Peyer's patch (tissue), 4 donors: ENCODE results near the gene DSTYK. TPM values are rescaled to one million over a fixed set of nuclear protein-coding genes. Genes with fewer than 3 reads are reported as not detected.
"Not testable (repeated sequence)": the region's sequence is repeated elsewhere in the genome, so short reads cannot be mapped to it uniquely, and the experiment has no call there.

ENCODE experiments used
- DNase-seq, 3 donors: peaks; one replicate each; pipeline ENCODE4 v3.0.0-alpha.2; 2017 to 2019
- H3K27ac ChIP-seq, 4 donors: fragments of 200-600 bp; sonication (generic); one replicate each; pipeline ENCODE4 v1.5.1; 2016 to 2019
- H3K27me3 ChIP-seq, 2 donors: fragments of 200-600 bp; sonication (generic); one replicate each; pipeline ENCODE4 v1.5.1; 2019
- H3K36me3 ChIP-seq, 3 donors: fragments of 200-600 bp; sonication (generic); one replicate each; pipeline ENCODE4 v1.5.1; 2016 to 2019
- H3K4me1 ChIP-seq, 4 donors: fragments of 200-600 bp; sonication (generic); one replicate each; pipeline ENCODE4 v1.5.1; 2016 to 2019
- H3K4me3 ChIP-seq, 4 donors: fragments of 200-600 bp; sonication (generic); 1 replicate in 3 of 4; 2 replicates in 1 of 4; pipeline ENCODE4 v1.5.1; 2016 to 2019; ENCODE audit warnings: mild to moderate bottlenecking in 1 of 4
- H3K9me3 ChIP-seq, 4 donors: fragments of 200-600 bp; sonication (generic); one replicate each; pipeline ENCODE4 v1.5.1; 2016 to 2019; ENCODE audit warnings: mild to moderate bottlenecking in 1 of 4
- CTCF ChIP-seq, 6 experiments: fragments of 450-650 bp in 4 of 6; fragments of 200-600 bp in 2 of 6; sonication (generic) in 1 of 6; IDR thresholded peaks; one replicate each; pipeline ENCODE4 v1.5.1; 2017 to 2019; ENCODE audit warnings: antibody characterized with exemption in 6 of 6, mild to moderate bottlenecking in 3 of 6, moderate library complexity in 1 of 6
- POLR2A ChIP-seq, 2 donors: fragments of 450-650 bp; IDR thresholded peaks; one replicate each; pipeline ENCODE4 v1.5.1; 2017; ENCODE audit warnings: antibody characterized with exemption in 2 of 2, mild to moderate bottlenecking in 2 of 2, moderate library complexity in 2 of 2
- total RNA-seq, 4 donors: library from RNA; depleted of rRNA; stranded (reverse); fragments of >200 nt; gene quantifications; one replicate each; pipeline ENCODE4 v1.1.0, GENCODE V29; 2016

The DSTYK gene
- total RNA-seq, 4 donors from 2014 or later = 3.5 to 11.6 (median 6.8) TPM

GRCh38 chr1:205182930-205183329 is 28.6 kb downstream of the DSTYK start:
- DNase-seq = no peak
- Histone ChIP-seq H3K4me3 (no peak overlapping the region), H3K27ac (no peak overlapping the region), H3K9me3 (no peaks in the 10 kb centered on the region), H3K36me3 (no peaks in the 10 kb centered on the region), H3K27me3 (no peaks in the 10 kb centered on the region), H3K4me1 (peaks cover 0 to 5% (median 0%) of the 10 kb centered on the region in 4 donors)
- no peak for TF ChIP-seq CTCF (IDR thresholded peaks at IDR 0.05)
- no peak for TF ChIP-seq POLR2A (IDR thresholded peaks at IDR 0.05)

GRCh38 chr1:205180331-205180730 is 31.2 kb downstream of the DSTYK start:
- H3K27me3 ChIP-seq, DNase-seq, H3K36me3 ChIP-seq, H3K4me3 ChIP-seq, H3K9me3 ChIP-seq: not testable (repeated sequence)
- Histone ChIP-seq H3K27ac (peak overlapping the region in 1 of 4 donors; percentile 9), H3K4me1 (peaks cover 0 to 12% (median 2%) of the 10 kb centered on the region in 4 donors)

- TF ChIP-seq POLR2A (IDR thresholded peaks at IDR 0.05) (no peak), CTCF (IDR thresholded peaks at IDR 0.05) (no peak)
- peaks cover 0 to 12% (median 2%) of the 10 kb centered on the region in 4 donors for H3K4me1 ChIP-seq
- peak overlapping the region in 1 of 4 donors; percentile 9 for H3K27ac ChIP-seq
- H3K9me3 ChIP-seq = no peaks in the 10 kb centered on the region
- H3K4me3 ChIP-seq = no peak overlapping the region
- no peaks in the 10 kb centered on the region for H3K36me3 ChIP-seq
- DNase-seq = no peak
- no peaks in the 10 kb centered on the region for H3K27me3 ChIP-seq
These were observed 31.7 kb downstream of the DSTYK start for GRCh38 chr1:205179842-205180241.

- Histone ChIP-seq H3K27ac (no peak overlapping the region), H3K4me3 (no peak overlapping the region), H3K27me3 (no peaks in the 10 kb centered on the region), H3K36me3 (peaks cover 0 to 9% (median 0%) of the 10 kb centered on the region in 3 donors), H3K9me3 (no peaks in the 10 kb centered on the region), H3K4me1 (peaks cover 0 to 10% (median 2%) of the 10 kb centered on the region in 4 donors)
- TF ChIP-seq CTCF (IDR thresholded peaks at IDR 0.05) (no peak), POLR2A (IDR thresholded peaks at IDR 0.05) (no peak)
- no peak for DNase-seq
These were observed 38.7 kb downstream of the DSTYK start for GRCh38 chr1:205172729-205173366.

- no peak for DNase-seq
- Histone ChIP-seq H3K27me3 (no peaks in the 10 kb centered on the region), H3K27ac (no peak overlapping the region), H3K9me3 (no peaks in the 10 kb centered on the region), H3K4me1 (peaks cover 0 to 10% (median 2%) of the 10 kb centered on the region in 4 donors), H3K36me3 (peaks cover 0 to 11% (median 0%) of the 10 kb centered on the region in 3 donors), H3K4me3 (no peak overlapping the region)
- no peak for TF ChIP-seq POLR2A (IDR thresholded peaks at IDR 0.05)
- no peak for TF ChIP-seq CTCF (IDR thresholded peaks at IDR 0.05)
These were observed 40.1 kb downstream of the DSTYK start for GRCh38 chr1:205171369-205171768.

- DNase-seq = no peak
These were observed 40.8 kb downstream of the DSTYK start for GRCh38 chr1:205170532-205171269.

More at GRCh38 chr1:205170532-205171269, 40.8 kb downstream of the DSTYK start:
- H3K27ac ChIP-seq = no peak overlapping the region
- peaks cover 0 to 11% (median 0%) of the 10 kb centered on the region in 3 donors for H3K36me3 ChIP-seq
- no peaks in the 10 kb centered on the region for H3K9me3 ChIP-seq
- TF ChIP-seq POLR2A (IDR thresholded peaks at IDR 0.05) (no peak), CTCF (IDR thresholded peaks at IDR 0.05) (no peak)
- H3K27me3 ChIP-seq = no peaks in the 10 kb centered on the region
- H3K4me3 ChIP-seq = no peak overlapping the region
- peaks cover 0 to 7% (median under 1%) of the 10 kb centered on the region in 4 donors for H3K4me1 ChIP-seq
